MM.1S (cell line): ENCODE measurements around the gene FAM83B.

Experiments
- DNase-seq: peaks from one replicate; pipeline ENCODE4 v3.0.0-alpha.2; 2015
- H2AFZ ChIP-seq: fragments of 300-600 bp; sonication (generic); 2 replicates; pipeline ENCODE4 v1.6.0; 2016; ENCODE audit warnings: antibody characterized with exemption, low read length
- H3F3A ChIP-seq: fragments of 300-600 bp; sonication (generic); 2 replicates; pipeline ENCODE4 v1.6.1; 2016; ENCODE audit warnings: mild to moderate bottlenecking, antibody characterized with exemption, low read length, moderate library complexity, mixed read lengths; ENCODE audit not compliant: insufficient read depth
- H3K27ac ChIP-seq: fragments of 300-600 bp; sonication (generic); 2 replicates; pipeline ENCODE4 v1.5.1; 2016; ENCODE audit warnings: mild to moderate bottlenecking, low read length
- H3K27me3 ChIP-seq: fragments of 300-600 bp; sonication (generic); replicated peaks from 2 replicates; pipeline ENCODE4 v1.6.0; 2016; ENCODE audit warnings: low read length; ENCODE audit not compliant: insufficient read depth
- H3K36me3 ChIP-seq: fragments of 300-600 bp; sonication (generic); replicated peaks from 2 replicates; pipeline ENCODE4 v1.6.1; 2016; ENCODE audit warnings: mild to moderate bottlenecking, low read length, mixed read lengths; ENCODE audit not compliant: insufficient read depth
- H3K4me1 ChIP-seq: fragments of 300-600 bp; sonication (generic); 2 replicates; pipeline ENCODE4 v1.6.1; 2016; ENCODE audit warnings: low read length, mixed read lengths
- H3K4me2 ChIP-seq: fragments of 300-600 bp; sonication (generic); 2 replicates; pipeline ENCODE4 v1.6.0; 2016; ENCODE audit warnings: low read depth, low read length
- H3K4me3 ChIP-seq: fragments of 300-600 bp; sonication (generic); 2 replicates; pipeline ENCODE4 v1.5.1; 2016; ENCODE audit warnings: low read length, mixed read lengths
- H3K79me2 ChIP-seq: fragments of 300-600 bp; sonication (generic); 2 replicates; pipeline ENCODE4 v1.6.1; 2016; ENCODE audit warnings: mixed run types, low read length, mixed read lengths
- H3K9ac ChIP-seq: fragments of 300-600 bp; sonication (generic); 2 replicates; pipeline ENCODE4 v1.6.1; 2016; ENCODE audit warnings: low read length, mixed read lengths
- H3K9me2 ChIP-seq: fragments of 300-600 bp; sonication (generic); replicated peaks from 2 replicates; pipeline ENCODE4 v1.6.1; 2016; ENCODE audit warnings: mild to moderate bottlenecking, low read length, mixed read lengths; ENCODE audit not compliant: insufficient read depth
- H3K9me3 ChIP-seq: fragments of 300-600 bp; sonication (generic); replicated peaks from 2 replicates; pipeline ENCODE4 v1.6.1; 2016; ENCODE audit warnings: mild to moderate bottlenecking, low read length, mixed read lengths; ENCODE audit not compliant: insufficient read depth
- H4K20me1 ChIP-seq: fragments of 300-600 bp; sonication (generic); 2 replicates; pipeline ENCODE4 v1.6.1; 2016; ENCODE audit warnings: mild to moderate bottlenecking, low read length, moderate library complexity, mixed read lengths; ENCODE audit not compliant: insufficient read depth
- EZH2 ChIP-seq: fragments of 300-600 bp; sonication (generic); optimal IDR thresholded peaks from 2 replicates; pipeline ENCODE3; 2017; ENCODE audit warnings: low read depth, mild to moderate bottlenecking, antibody characterized with exemption, low read length, mixed read lengths
- EZH2phosphoT487 ChIP-seq: fragments of 300-600 bp; sonication (generic); IDR thresholded peaks from 2 replicates; pipeline ENCODE4 v1.6.1; 2018; ENCODE audit warnings: antibody characterized with exemption, low read length
- TF ChIP-seq, protein P1 (sequence below): fragments of 300-600 bp; sonication (generic); IDR thresholded peaks from 2 replicates; pipeline ENCODE4 v1.5.1; 2016; ENCODE audit warnings: antibody characterized with exemption, low read length, mixed read lengths

Gene FAM83B

DNA sequence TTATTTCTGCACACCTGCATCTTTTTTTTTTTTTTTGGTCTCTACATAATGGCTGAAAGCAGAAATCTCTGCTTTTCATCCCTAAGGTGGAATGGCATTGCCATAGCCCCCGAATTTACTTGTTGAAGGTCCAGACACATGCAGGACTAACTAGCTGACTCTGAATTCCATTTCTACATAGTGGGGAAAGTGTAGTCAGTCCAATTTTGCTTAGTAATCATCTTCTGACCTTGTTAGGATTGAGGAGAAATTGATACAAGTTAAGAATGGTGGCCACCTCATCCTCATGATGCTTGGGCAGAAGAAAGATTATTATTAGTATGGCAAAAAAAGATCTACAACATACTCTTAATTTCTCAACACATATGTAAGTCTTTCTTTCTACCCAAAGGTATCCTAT lies 16.4 kb upstream of the FAM83B start:
- no peaks in the 10 kb centered on the region for H3K79me2 ChIP-seq

DNA sequence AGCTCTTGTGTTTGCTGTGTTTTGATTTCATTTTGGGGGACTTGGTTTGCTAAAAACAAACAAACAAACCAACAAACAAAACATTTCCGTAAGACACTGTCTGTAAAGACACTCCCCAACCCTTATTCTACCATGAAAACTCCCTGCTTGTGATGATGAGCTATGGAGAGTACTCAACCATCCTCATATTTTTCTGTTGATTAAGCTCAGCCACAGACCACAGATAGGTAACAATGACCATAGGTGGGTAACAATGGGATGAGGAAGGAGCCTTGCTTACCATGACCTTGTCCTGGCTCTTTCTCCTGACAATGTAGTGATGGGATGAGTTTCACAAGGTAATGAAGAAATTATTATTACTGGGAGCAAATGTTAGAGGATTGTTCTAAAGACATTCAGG lies 11.4 kb upstream of the FAM83B start:
- H3K4me2 ChIP-seq: no peak overlapping the region
- no peaks in the 10 kb centered on the region for H3K4me1 ChIP-seq
- DNase-seq: no peak
- no peak overlapping the region for H2AFZ ChIP-seq
- no peaks in the 10 kb centered on the region for H4K20me1 ChIP-seq
- no peak overlapping the region for H3K4me3 ChIP-seq
- H3K27ac ChIP-seq: no peak overlapping the region
- no peaks in the 10 kb centered on the region for H3K36me3 ChIP-seq
- no peak overlapping the region for H3K9ac ChIP-seq
- H3F3A ChIP-seq: no peaks in the 10 kb centered on the region
- no peaks in the 10 kb centered on the region for H3K79me2 ChIP-seq
- H3K9me2 ChIP-seq: no peaks in the 10 kb centered on the region
- no peaks in the 10 kb centered on the region for H3K27me3 ChIP-seq
- TF ChIP-seq EZH2 (no peak), EZH2phosphoT487 (no peak)
- TF ChIP-seq, protein P1, sequence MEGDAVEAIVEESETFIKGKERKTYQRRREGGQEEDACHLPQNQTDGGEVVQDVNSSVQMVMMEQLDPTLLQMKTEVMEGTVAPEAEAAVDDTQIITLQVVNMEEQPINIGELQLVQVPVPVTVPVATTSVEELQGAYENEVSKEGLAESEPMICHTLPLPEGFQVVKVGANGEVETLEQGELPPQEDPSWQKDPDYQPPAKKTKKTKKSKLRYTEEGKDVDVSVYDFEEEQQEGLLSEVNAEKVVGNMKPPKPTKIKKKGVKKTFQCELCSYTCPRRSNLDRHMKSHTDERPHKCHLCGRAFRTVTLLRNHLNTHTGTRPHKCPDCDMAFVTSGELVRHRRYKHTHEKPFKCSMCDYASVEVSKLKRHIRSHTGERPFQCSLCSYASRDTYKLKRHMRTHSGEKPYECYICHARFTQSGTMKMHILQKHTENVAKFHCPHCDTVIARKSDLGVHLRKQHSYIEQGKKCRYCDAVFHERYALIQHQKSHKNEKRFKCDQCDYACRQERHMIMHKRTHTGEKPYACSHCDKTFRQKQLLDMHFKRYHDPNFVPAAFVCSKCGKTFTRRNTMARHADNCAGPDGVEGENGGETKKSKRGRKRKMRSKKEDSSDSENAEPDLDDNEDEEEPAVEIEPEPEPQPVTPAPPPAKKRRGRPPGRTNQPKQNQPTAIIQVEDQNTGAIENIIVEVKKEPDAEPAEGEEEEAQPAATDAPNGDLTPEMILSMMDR: no peak
- no peaks in the 10 kb centered on the region for H3K9me3 ChIP-seq

More for the DNA sequence above, 16.4 kb upstream of the FAM83B start:
- Histone ChIP-seq H3K4me2 (no peak overlapping the region), H3K9me2 (no peaks in the 10 kb centered on the region), H2AFZ (no peak overlapping the region), H3K36me3 (no peaks in the 10 kb centered on the region), H3K9ac (no peak overlapping the region), H3K27ac (no peak overlapping the region), H4K20me1 (no peaks in the 10 kb centered on the region), H3F3A (no peaks in the 10 kb centered on the region), H3K9me3 (no peaks in the 10 kb centered on the region), H3K27me3 (no peaks in the 10 kb centered on the region), H3K4me1 (no peaks in the 10 kb centered on the region), H3K4me3 (no peak overlapping the region)
- TF ChIP-seq EZH2: no peak
- TF ChIP-seq, protein P1: no peak
- TF ChIP-seq EZH2phosphoT487: no peak
- DNase-seq: no peak

DNA sequence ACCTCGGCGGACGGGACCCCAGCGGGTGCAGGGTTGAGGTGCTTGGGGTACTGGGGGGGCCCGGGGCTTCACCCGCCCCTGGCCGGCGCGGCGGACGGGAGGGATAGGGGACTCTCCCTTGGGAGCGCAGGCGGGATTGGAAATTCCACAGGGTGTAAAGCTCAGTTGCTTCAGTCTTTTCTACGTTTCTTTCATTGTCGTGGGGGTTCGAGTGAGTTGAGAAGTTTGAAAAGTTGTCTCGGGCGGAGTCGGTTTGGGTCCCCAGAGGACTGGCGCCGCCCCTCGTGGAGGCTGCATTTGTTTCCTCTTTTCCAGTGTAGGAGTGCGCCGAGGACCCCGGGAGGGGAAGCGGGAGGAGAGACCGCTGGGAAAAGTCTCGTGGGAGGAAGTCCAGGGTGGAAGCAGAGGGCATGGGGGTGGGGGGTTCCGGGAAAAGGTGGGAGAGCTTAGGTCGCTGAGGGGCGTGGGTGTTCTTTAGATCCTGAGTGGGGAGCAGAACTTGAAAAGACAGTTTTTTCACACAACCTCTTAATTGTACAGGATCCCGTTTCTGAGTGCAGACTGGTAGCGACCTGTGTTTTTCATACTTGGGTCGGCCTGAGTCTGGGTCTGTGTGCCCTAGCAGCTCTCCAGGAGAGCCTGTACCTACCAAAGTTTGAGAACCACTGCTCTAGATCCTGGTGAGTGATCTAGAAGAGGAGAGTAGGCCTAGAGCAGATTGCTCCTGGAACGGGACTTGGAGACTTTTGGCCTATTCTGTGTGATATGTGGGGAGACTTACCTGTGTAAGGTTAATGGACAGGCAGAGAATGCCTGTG lies 495 bp downstream of the FAM83B start:
- TF ChIP-seq EZH2: no peak
- TF ChIP-seq EZH2phosphoT487: no peak
- TF ChIP-seq, protein P1: no peak
- H3K9me2 ChIP-seq: no peaks in the 10 kb centered on the region
- no peak overlapping the region for H3K9ac ChIP-seq
- no peaks in the 10 kb centered on the region for H3K4me1 ChIP-seq
- no peak overlapping the region for H3K4me3 ChIP-seq
- H3K9me3 ChIP-seq: no peaks in the 10 kb centered on the region
- H3K79me2 ChIP-seq: no peaks in the 10 kb centered on the region
- no peak overlapping the region for H3K4me2 ChIP-seq
- H3K36me3 ChIP-seq: no peaks in the 10 kb centered on the region
- H2AFZ ChIP-seq: no peak overlapping the region
- no peaks in the 10 kb centered on the region for H3K27me3 ChIP-seq
- H3K27ac ChIP-seq: no peak overlapping the region
- no peaks in the 10 kb centered on the region for H3F3A ChIP-seq
- no peak for DNase-seq
- no peaks in the 10 kb centered on the region for H4K20me1 ChIP-seq
